MCF 10A (cell line): ENCODE data around the gene SBNO1. TPM values are rescaled to one million over a fixed set of nuclear protein-coding genes. Genes with fewer than 3 reads are reported as not detected.

ENCODE experiments used
- BruUV-seq: library from RNA; stranded (reverse); fragments of 400-500 nt; replicated peaks from 2 replicates; lab custom pipeline; 2021; lab: Mats Ljungman, UMichigan
- CTCF ChIA-PET: fragments of 300-600 bp; sonication (Branson Sonifier 250); formaldehyde crosslinking; extraction: SDS; loops from one replicate; lab custom pipeline; 2021; ENCODE audit warnings: antibody characterized with exemption, inconsistent platforms; lab: Yijun Ruan, JAX
- POLR2A ChIA-PET: fragments of 300-600, 350-650 bp; sonication (Branson Sonifier 250); formaldehyde crosslinking; extraction: SDS; loops from one replicate; lab custom pipeline; 2020; ENCODE audit warnings: antibody characterized with exemption, inconsistent platforms; lab: Yijun Ruan, JAX
- DNase-seq: peaks from one replicate; pipeline ENCODE4 v3.0.0-alpha.2; 2018; ENCODE audit not compliant: unreplicated experiment
- H3K27ac Mint-ChIP-seq: one replicate; pipeline ENCODE4 v1.8.0; 2022; ENCODE audit warnings: mild to moderate bottlenecking, low read depth, mixed read lengths; ENCODE audit not compliant: unreplicated experiment
- H3K27me3 Mint-ChIP-seq: one replicate; pipeline ENCODE4 v1.8.0; 2022; ENCODE audit warnings: mixed read lengths; ENCODE audit not compliant: insufficient read depth, unreplicated experiment
- H3K36me3 Mint-ChIP-seq: one replicate; pipeline ENCODE4 v1.8.0; 2022; ENCODE audit warnings: mild to moderate bottlenecking, moderate library complexity, mixed read lengths; ENCODE audit not compliant: insufficient read depth, unreplicated experiment
- H3K4me1 Mint-ChIP-seq: one replicate; pipeline ENCODE4 v1.8.0; 2022; ENCODE audit warnings: mixed read lengths; ENCODE audit not compliant: insufficient read depth, unreplicated experiment
- H3K4me3 Mint-ChIP-seq: one replicate; pipeline ENCODE4 v1.8.0; 2022; ENCODE audit warnings: mild to moderate bottlenecking, moderate library complexity, mixed read lengths; ENCODE audit not compliant: unreplicated experiment
- H3K9me3 Mint-ChIP-seq: one replicate; pipeline ENCODE4 v1.8.0; 2022; ENCODE audit warnings: mixed read lengths; ENCODE audit not compliant: unreplicated experiment
- CTCF ChIP-seq: fragments of 200-600 bp; IDR thresholded peaks from one replicate; pipeline ENCODE4 v1.8.0; 2022; ENCODE audit warnings: antibody characterized with exemption, mild to moderate bottlenecking; ENCODE audit not compliant: unreplicated experiment
- intact Hi-C: fragments of 100-400 bp; cut with micrococcal nuclease; formaldehyde crosslinking; loops from 2 replicates; pipeline ENCODE4 v1.14.1; 2022
- total RNA-seq: library from RNA; stranded (reverse); gene quantifications from 2 replicates; pipeline ENCODE4 v1.2.3, GENCODE V29; 2022

SBNO1 gene
- total RNA-seq, 1 experiment from 2014 or later, result 30.3 TPM

DNA sequence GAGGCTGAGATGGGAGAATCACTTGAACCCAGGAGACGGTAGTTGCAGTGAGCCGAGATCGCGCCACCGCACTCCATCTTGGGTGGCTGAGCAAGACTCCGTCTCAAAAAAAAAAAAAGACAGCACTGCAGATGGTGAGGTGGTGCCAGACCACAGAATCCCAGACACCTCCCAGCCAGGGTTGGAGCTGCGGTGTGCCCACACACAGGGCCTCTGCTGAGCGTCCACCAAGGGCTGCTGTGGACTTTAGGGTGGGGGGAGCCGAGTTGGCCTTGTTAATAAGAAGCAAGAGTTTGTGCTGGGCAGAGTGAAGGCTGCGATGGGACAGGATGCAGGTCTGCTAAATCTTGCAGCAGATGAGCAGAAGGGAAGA lies 33.5 kb upstream of the SBNO1 start:
- TF ChIP-seq CTCF, result no peak
- H3K36me3 Mint-ChIP-seq, result peaks cover 73% of the 10 kb centered on the region
- intact Hi-C loops, result no loop called here
- H3K27me3 Mint-ChIP-seq, result no peaks in the 10 kb centered on the region
- no peak overlapping the region for H3K4me3 Mint-ChIP-seq
- H3K27ac Mint-ChIP-seq, result no peak overlapping the region
- BruUV-seq, result no TSS peak
- POLR2A ChIA-PET, result interaction anchor here (0.9 kb wide), 1 partner anchor 10 kb away, joined by 3 read pairs; no protein-coding TSS in a partner anchor
- no peaks in the 10 kb centered on the region for H3K4me1 Mint-ChIP-seq
- DNase-seq, result no peak
- H3K9me3 Mint-ChIP-seq, result no peaks in the 10 kb centered on the region
- CTCF ChIA-PET, result interaction anchor here (1.4 kb wide), 1 partner anchor 13 kb away, joined by 4 read pairs; no protein-coding TSS in a partner anchor

GRCh38 chr12:123397400-123397799 lies 32.8 kb upstream of the SBNO1 start:
- BruUV-seq, result no TSS peak
- intact Hi-C loops, result no loop called here
- no peak overlapping the region for H3K4me3 Mint-ChIP-seq
- CTCF ChIA-PET, result interaction anchor here (0.7 to 1.4 kb wide), 2 partner anchors 14 to 60 kb away, joined by 3 to 4 read pairs; partner anchors contain the start of gene SNRNP35
- H3K27ac Mint-ChIP-seq, result no peak overlapping the region
- no peaks in the 10 kb centered on the region for H3K9me3 Mint-ChIP-seq
- TF ChIP-seq CTCF, result no peak
- no peaks in the 10 kb centered on the region for H3K4me1 Mint-ChIP-seq
- no peaks in the 10 kb centered on the region for H3K27me3 Mint-ChIP-seq
- POLR2A ChIA-PET, result interaction anchor here (0.6 kb wide), 1 partner anchor 186 kb away, joined by 3 read pairs; no protein-coding TSS in a partner anchor
- peaks cover 68% of the 10 kb centered on the region for H3K36me3 Mint-ChIP-seq
- no peak for DNase-seq

DNA sequence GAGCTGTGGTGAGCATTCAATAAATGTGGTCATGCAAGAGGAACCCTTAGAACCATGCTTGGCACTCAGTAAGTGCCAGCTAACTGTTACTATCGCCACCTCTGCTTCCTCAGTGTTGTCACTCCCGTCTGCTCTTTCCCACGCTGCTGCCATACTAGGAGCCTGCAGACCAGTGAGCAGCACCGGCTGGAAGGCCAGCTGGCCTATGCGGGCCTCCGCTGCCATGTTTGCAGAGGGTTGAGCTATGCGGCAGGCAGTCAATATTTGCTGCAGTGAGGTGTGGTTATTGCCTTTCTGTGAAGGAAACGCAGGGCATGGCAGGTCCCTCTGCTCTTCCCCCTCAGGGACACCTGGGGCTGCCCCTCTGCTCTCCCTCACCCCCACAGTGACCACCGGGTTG lies 32.3 kb upstream of the SBNO1 start:
- TF ChIP-seq CTCF, result no peak
- Mint-ChIP-seq H3K27me3 (no peaks in the 10 kb centered on the region), H3K4me1 (no peaks in the 10 kb centered on the region), H3K36me3 (peaks cover 70% of the 10 kb centered on the region), H3K9me3 (no peaks in the 10 kb centered on the region), H3K27ac (no peak overlapping the region), H3K4me3 (no peak overlapping the region)
- POLR2A ChIA-PET, result interaction anchor here (0.6 kb wide), 1 partner anchor 187 kb away, joined by 3 read pairs; no protein-coding TSS in a partner anchor
- no TSS peak for BruUV-seq
- CTCF ChIA-PET, result interaction anchor here (1.1 kb wide), 1 partner anchor 215 kb away, joined by 3 read pairs; no protein-coding TSS in a partner anchor
- intact Hi-C loops, result no loop called here
- no peak for DNase-seq

DNA sequence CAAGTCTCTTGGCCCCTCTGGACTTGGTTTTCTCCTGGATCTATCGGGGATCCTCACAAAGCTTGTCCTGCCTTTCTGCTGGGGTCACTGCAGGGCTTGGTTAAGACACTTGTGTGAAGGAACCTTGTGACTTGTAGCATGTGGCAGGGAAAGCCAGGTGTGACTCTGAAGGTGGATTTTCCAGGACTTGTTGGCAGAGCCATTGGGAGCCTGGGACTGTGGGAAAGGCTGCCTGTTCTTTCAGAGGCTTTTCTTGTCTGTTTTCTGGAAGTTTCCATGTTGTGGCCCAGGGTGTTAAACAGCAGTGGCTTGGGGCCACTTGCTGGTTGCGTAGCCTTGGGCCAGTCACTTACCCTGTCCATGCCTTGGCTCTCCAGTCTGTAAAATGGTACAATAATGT lies 31.9 kb upstream of the SBNO1 start:
- BruUV-seq, result no TSS peak
- H3K27ac Mint-ChIP-seq, result no peak overlapping the region

More for the DNA sequence above, 31.9 kb upstream of the SBNO1 start:
- no peak overlapping the region for H3K4me3 Mint-ChIP-seq
- ChIA-PET CTCF (interaction anchor here (0.6 to 1.1 kb wide), 2 partner anchors 44 to 215 kb away, joined by 3 read pairs; no protein-coding TSS in a partner anchor), POLR2A (interaction anchor here (0.6 to 0.7 kb wide), 3 partner anchors 59 to 187 kb away, joined by 3 to 4 read pairs (median 3); no protein-coding TSS in a partner anchor)
- DNase-seq, result no peak
- peaks cover 74% of the 10 kb centered on the region for H3K36me3 Mint-ChIP-seq
- intact Hi-C loops, result no loop called here
- no peaks in the 10 kb centered on the region for H3K4me1 Mint-ChIP-seq
- H3K9me3 Mint-ChIP-seq, result no peaks in the 10 kb centered on the region
- TF ChIP-seq CTCF, result no peak
- no peaks in the 10 kb centered on the region for H3K27me3 Mint-ChIP-seq
